H1 (cell line): Measurements from ENCODE around the gene MGMT.

Experiments
- JUND ChIP-seq: IDR thresholded peaks from 2 replicates; pipeline ENCODE4 v1.6.1; 2011; ENCODE audit warnings: mild to moderate bottlenecking, improper control_type of control experiment, low read length
- SIN3A ChIP-seq, 2 experiments: IDR thresholded peaks in 1 of 2; conservative IDR thresholded peaks in 1 of 2; 2 replicates each; pipeline ENCODE4 v1.6.1; 2011 to 2012; ENCODE audit warnings: low read length in 2 of 2, improper control_type of control experiment in 1 of 2, low read depth in 1 of 2, mild to moderate bottlenecking in 1 of 2
- TF ChIP-seq, protein P1 (sequence below): IDR thresholded peaks from 2 replicates; pipeline ENCODE4 v1.6.1; 2011; ENCODE audit warnings: low read depth, mild to moderate bottlenecking, low read length; ENCODE audit not compliant: insufficient read depth

- TF ChIP-seq JUND (no peak), SIN3A (conservative IDR thresholded peaks at IDR 0.05 in 1 of 2, IDR thresholded peaks at IDR 0.05 in 1 of 2; ENCODE audit: low read depth in 1 of 2, low read length in 2 of 2) (no peak)
- TF ChIP-seq, protein P1, sequence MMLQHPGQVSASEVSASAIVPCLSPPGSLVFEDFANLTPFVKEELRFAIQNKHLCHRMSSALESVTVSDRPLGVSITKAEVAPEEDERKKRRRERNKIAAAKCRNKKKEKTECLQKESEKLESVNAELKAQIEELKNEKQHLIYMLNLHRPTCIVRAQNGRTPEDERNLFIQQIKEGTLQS: no peak
These were observed 216.5 kb downstream of the MGMT start for GRCh38 chr10:129683519-129683918.
